ENCODE data around the gene BEST2.
"Not testable (repeated sequence)": the region's sequence is repeated elsewhere in the genome, so short reads cannot be mapped to it uniquely, and the experiment has no call there.

The BEST2 gene

GRCh38 chr19:12788682-12789097 lies 37.1 kb downstream of the BEST2 start:
- DNase-seq, result peak; percentile 36 to 52

- no peak for DNase-seq
These were observed 37.7 kb downstream of the BEST2 start for GRCh38 chr19:12789098-12789903.

GRCh38 chr19:12789904-12790619 lies 38.5 kb downstream of the BEST2 start:
- peak; percentile 93 to 98 for DNase-seq

- DNase-seq, result peak in 1 of 2 experiments; percentile 44
These were observed 39.2 kb downstream of the BEST2 start for GRCh38 chr19:12790628-12791344.

- peak; percentile 88 to 89 for DNase-seq
These were observed 39.9 kb downstream of the BEST2 start, which contains the start of gene JUNB for GRCh38 chr19:12791345-12792050. Gene JUNB (plus strand): TSS chr19:12791486. CDS start chr19:12791772, 286 bp downstream.

GRCh38 chr19:12792051-12792852 lies 40.7 kb downstream of the BEST2 start:
- peak; percentile 58 to 59 for DNase-seq

- DNase-seq, result no peak
These were observed 41.3 kb downstream of the BEST2 start for GRCh38 chr19:12792853-12793289.

- DNase-seq, result peak; percentile 73 to 82
These were observed 42.0 kb downstream of the BEST2 start for GRCh38 chr19:12793290-12794195.

- no peak for DNase-seq
These were observed 42.8 kb downstream of the BEST2 start for GRCh38 chr19:12794196-12794941.

GRCh38 chr19:12794971-12795381 lies 43.4 kb downstream of the BEST2 start:
- no peak for DNase-seq

GRCh38 chr19:12796146-12797071 lies 44.8 kb downstream of the BEST2 start:
- DNase-seq, result peak; percentile 86 to 89

GRCh38 chr19:12797141-12797587 lies 45.6 kb downstream of the BEST2 start:
- DNase-seq, result no peak

- not testable (repeated sequence) for DNase-seq
These were observed 46.0 kb downstream of the BEST2 start for GRCh38 chr19:12797607-12798006.

- no peak for DNase-seq
These were observed 48.3 kb downstream of the BEST2 start for GRCh38 chr19:12799742-12800465.

- no peak for DNase-seq
These were observed 48.8 kb downstream of the BEST2 start for GRCh38 chr19:12800466-12800770.

GRCh38 chr19:12800923-12801465 lies 49.4 kb downstream of the BEST2 start:
- DNase-seq, result no peak

GRCh38 chr19:12801466-12802266 lies 50.1 kb downstream of the BEST2 start, which contains the start of the genes PRDX2 and THSD8:
Gene PRDX2 (minus strand): TSS chr19:12801800. CDS start chr19:12801261, 539 bp downstream.
Gene THSD8 (plus strand): TSS chr19:12802069. CDS start chr19:12802072, 3 bp downstream.
- peak; percentile 19 to 30 for DNase-seq

All from Kasumi-1 (cell line).